Activated T-cell treated with anti-CD3 and anti-CD28 coated beads, Interleukin-2, amount 50 U/mL, for 24 hours (primary cell): ENCODE measurements around the gene PTBP1.
"Not testable (repeated sequence)": the region's sequence is repeated elsewhere in the genome, so short reads cannot be mapped to it uniquely, and the experiment has no call there.

Experiments used
- DNase-seq: peaks from one replicate; pipeline ENCODE4 v3.0.0-alpha.2; 2020
- H3K27ac Mint-ChIP-seq: 2 replicates; pipeline ENCODE4 v1.8.0; 2020; ENCODE audit warnings: mild to moderate bottlenecking, mixed read lengths
- H3K27me3 Mint-ChIP-seq: 2 replicates; pipeline ENCODE4 v1.8.0; 2020; ENCODE audit warnings: mixed read lengths
- H3K36me3 Mint-ChIP-seq: 2 replicates; pipeline ENCODE4 v1.8.0; 2020; ENCODE audit warnings: low read depth, mixed read lengths
- H3K4me1 Mint-ChIP-seq: 2 replicates; pipeline ENCODE4 v1.8.0; 2020; ENCODE audit warnings: low read depth, mixed read lengths
- H3K4me3 Mint-ChIP-seq: 2 replicates; pipeline ENCODE4 v1.8.0; 2020; ENCODE audit warnings: mild to moderate bottlenecking, moderate library complexity, mixed read lengths
- H3K9me3 Mint-ChIP-seq: 2 replicates; pipeline ENCODE4 v1.8.0; 2020; ENCODE audit warnings: mixed read lengths

Gene PTBP1

GRCh38 chr19:853614-854220 is 56.5 kb downstream of the PTBP1 start:
- H3K27me3 Mint-ChIP-seq = peaks cover 32% of the 10 kb centered on the region
- H3K4me3 Mint-ChIP-seq, H3K27ac Mint-ChIP-seq, H3K36me3 Mint-ChIP-seq, H3K9me3 Mint-ChIP-seq, DNase-seq, H3K4me1 Mint-ChIP-seq: not testable (repeated sequence)

GRCh38 chr19:854549-854948 is 57.3 kb downstream of the PTBP1 start:
- Mint-ChIP-seq H3K4me1 (no peaks in the 10 kb centered on the region), H3K27ac (no peak overlapping the region), H3K36me3 (no peaks in the 10 kb centered on the region), H3K4me3 (no peak overlapping the region), H3K9me3 (no peaks in the 10 kb centered on the region), H3K27me3 (peaks cover 27% of the 10 kb centered on the region)
- no peak for DNase-seq

- no peak overlapping the region for H3K4me3 Mint-ChIP-seq
- H3K27ac Mint-ChIP-seq = no peak overlapping the region
- no peaks in the 10 kb centered on the region for H3K36me3 Mint-ChIP-seq
Measured at GRCh38 chr19:855142-855541, 57.9 kb downstream of the PTBP1 start.

GRCh38 chr19:855566-856120 is 58.4 kb downstream of the PTBP1 start:
- no peaks in the 10 kb centered on the region for H3K4me1 Mint-ChIP-seq
- no peak overlapping the region for H3K27ac Mint-ChIP-seq
- peaks cover 24% of the 10 kb centered on the region for H3K27me3 Mint-ChIP-seq
- H3K36me3 Mint-ChIP-seq = no peaks in the 10 kb centered on the region
- no peaks in the 10 kb centered on the region for H3K9me3 Mint-ChIP-seq
- no peak overlapping the region for H3K4me3 Mint-ChIP-seq
- no peak for DNase-seq

More at GRCh38 chr19:855142-855541, 57.9 kb downstream of the PTBP1 start:
- no peaks in the 10 kb centered on the region for H3K9me3 Mint-ChIP-seq
- peaks cover 27% of the 10 kb centered on the region for H3K27me3 Mint-ChIP-seq
- no peaks in the 10 kb centered on the region for H3K4me1 Mint-ChIP-seq
- no peak for DNase-seq

DNA sequence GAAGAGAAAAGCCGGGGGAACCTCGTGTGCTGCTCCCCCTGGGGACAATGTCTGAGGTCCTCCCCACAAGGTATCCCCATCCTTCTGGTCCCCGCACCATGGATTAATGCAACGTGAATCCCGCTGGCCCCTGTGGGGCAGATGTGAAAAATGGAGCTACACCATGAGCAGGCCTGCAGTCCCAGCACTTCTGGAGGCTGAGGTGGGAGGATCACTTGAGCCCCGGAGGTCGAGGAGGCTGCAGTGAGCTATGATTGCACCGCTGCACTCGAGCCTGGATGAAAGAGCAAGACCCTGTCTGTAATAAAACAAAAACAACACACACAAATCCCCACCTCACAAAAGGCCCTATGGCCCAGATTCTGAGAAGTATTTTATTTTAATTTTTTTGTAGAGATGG is 61.0 kb downstream of the PTBP1 start:
- H3K27me3 Mint-ChIP-seq = peaks cover 14% of the 10 kb centered on the region

DNA sequence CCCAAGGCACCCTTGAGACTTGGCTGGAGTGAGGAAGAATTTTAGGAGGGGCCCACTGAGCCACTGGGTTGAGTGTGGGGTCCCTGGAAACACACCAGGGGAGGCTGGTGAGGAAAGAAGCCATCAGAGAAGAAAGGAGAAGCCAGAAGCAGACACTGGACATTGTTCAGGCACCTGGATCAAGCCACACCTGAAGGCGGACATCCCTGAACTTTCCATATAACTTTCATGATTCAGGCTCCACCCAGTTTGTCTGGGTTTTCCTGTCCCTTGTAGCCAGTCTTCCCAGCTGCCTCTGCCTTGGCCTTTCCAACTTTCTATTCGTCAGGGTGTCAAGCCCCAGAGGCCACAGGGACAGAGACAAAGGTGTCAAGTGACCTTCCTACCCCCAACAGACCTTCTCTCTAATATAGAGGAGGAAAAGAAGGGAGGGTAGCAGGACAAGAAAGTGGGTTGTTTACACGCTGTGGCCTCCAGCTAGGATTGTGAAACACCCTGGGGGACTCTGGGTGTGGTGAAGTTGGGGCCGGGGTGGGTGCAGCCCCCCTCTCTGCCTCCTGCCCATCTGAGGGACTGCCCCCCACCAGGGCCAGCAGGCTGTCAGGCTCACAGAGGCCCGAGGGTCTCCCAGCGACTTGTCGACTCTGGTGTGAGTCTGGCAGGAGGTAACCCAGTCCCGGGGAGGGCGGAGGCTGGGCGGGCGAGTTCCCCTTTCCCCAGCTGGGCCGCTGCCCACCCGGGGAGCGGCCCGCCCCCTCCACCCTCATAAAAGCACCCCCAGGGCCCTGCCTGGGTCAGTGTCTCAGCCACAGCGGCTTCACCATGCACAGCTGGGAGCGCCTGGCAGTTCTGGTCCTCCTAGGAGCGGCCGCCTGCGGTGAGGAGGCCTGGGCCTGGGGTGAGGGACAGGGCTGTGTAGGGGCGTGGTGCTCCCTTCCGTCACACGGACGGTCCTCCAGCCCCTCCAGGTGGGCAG is 61.9 kb downstream of the PTBP1 start, which contains the start of gene CFD:
Gene CFD (plus strand): TSS at position 797 of the 976 bp plus-strand sequence. CDS start 26 bp downstream, at position 823.
- Mint-ChIP-seq H3K27ac (no peak within 1 kb of the TSS), H3K36me3 (no peaks in the 10 kb centered on the region), H3K9me3 (no peaks in the 10 kb centered on the region), H3K4me3 (peak within 1 kb of the TSS; percentile 41), H3K27me3 (peaks cover 12% of the 10 kb centered on the region), H3K4me1 (peaks cover 14% of the 10 kb centered on the region)
- no peak for DNase-seq

More for the DNA sequence above, 61.0 kb downstream of the PTBP1 start:
- no peak for DNase-seq
- H3K27ac Mint-ChIP-seq = no peak overlapping the region
- no peak overlapping the region for H3K4me3 Mint-ChIP-seq
- no peaks in the 10 kb centered on the region for H3K36me3 Mint-ChIP-seq
- no peaks in the 10 kb centered on the region for H3K9me3 Mint-ChIP-seq
- H3K4me1 Mint-ChIP-seq = peaks cover 8% of the 10 kb centered on the region

DNA sequence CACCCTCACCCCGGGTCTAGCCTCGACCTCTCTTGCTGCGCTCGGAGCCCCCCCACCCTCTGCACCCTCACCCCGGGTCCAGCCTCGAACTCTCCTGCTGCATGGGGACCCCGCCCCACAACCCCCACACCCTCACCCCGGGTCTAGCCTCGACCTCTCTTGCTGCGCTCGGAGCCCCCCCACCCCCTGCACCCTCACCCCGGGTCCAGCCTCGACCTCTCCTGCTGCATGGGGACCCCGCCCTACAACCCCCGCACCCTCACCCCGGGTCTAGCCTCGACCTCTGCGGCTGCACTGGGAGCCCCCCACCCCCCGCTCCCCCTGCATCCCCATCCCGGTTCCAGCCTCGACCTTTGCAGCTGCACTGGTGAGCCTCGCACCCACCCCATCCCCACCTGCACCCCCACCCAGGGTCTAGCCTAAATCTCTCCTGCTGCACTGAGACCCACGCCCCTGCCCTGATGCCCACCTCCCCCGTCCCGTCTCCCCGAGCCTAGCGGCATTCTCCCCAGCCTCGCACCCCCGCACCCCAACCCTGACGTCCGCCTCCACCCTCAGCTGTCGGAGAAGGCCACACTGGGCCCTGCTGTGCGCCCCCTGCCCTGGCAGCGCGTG is 64.0 kb downstream of the PTBP1 start:
- Mint-ChIP-seq H3K36me3 (peaks cover 2% of the 10 kb centered on the region), H3K27ac (no peak overlapping the region), H3K4me1 (peaks cover 15% of the 10 kb centered on the region), H3K4me3 (no peak overlapping the region), H3K9me3 (no peaks in the 10 kb centered on the region), H3K27me3 (peaks cover 12% of the 10 kb centered on the region)
- DNase-seq = no peak
